GM23248 (cell line): Measurements from ENCODE around the gene SCD5.

ENCODE experiments used
- EZH2 ChIP-seq: fragments of 200-600 bp; sonication (generic); IDR thresholded peaks from 2 replicates; pipeline ENCODE4 v1.6.1; 2018; ENCODE audit warnings: antibody characterized with exemption, mild to moderate bottlenecking; ENCODE audit not compliant: insufficient read depth, poor library complexity, severe bottlenecking
- EZH2phosphoT487 ChIP-seq: fragments of 200-600 bp; sonication (generic); IDR thresholded peaks from 2 replicates; pipeline ENCODE4 v1.6.1; 2018; ENCODE audit warnings: antibody characterized with exemption, moderate library complexity, mild to moderate bottlenecking, low read depth; ENCODE audit not compliant: insufficient read depth

GRCh38 chr4:82589756-82590155 lies 208.8 kb downstream of the SCD5 start:
- TF ChIP-seq EZH2phosphoT487, result no peak
- no peak for TF ChIP-seq EZH2
